HEK293 (cell line): ENCODE results near the gene UBE2F.

Experiments
- CTCF ChIA-PET: fragments of 350-600 bp; formaldehyde crosslinking; extraction: SDS; loops from one replicate; lab custom pipeline; 2021; ENCODE audit warnings: antibody characterized with exemption; lab: Yijun Ruan, JAX
- POLR2A ChIA-PET: fragments of 300-600 bp; formaldehyde crosslinking; extraction: SDS; loops from one replicate; lab custom pipeline; 2020; ENCODE audit warnings: antibody characterized with exemption, inconsistent platforms; lab: Yijun Ruan, JAX
- H3K27ac ChIP-seq: fragments of 200-500 bp; sonication (Bioruptor generic); 2 replicates; pipeline ENCODE4 v1.5.1; 2014; ENCODE audit warnings: low read depth, low read length, control low read depth, inconsistent platforms; ENCODE audit errors: extremely low read depth
- H3K36me3 ChIP-seq, 2 experiments: fragments of 200-500 bp in 1 of 2; sonication (Bioruptor generic) in 1 of 2; 1 replicate in 1 of 2; 2 replicates in 1 of 2; pipeline ENCODE4 v1.5.1; 2014 to 2017; ENCODE audit warnings: inconsistent platforms in 2 of 2, low read length in 2 of 2; ENCODE audit not compliant: control insufficient read depth in 2 of 2, insufficient read depth in 1 of 2
- H3K4me1 ChIP-seq: fragments of 200-500 bp; sonication (Bioruptor generic); 2 replicates; pipeline ENCODE4 v1.5.1; 2014; ENCODE audit warnings: mild to moderate bottlenecking, low read length, inconsistent platforms; ENCODE audit not compliant: control insufficient read depth, insufficient read depth
- H3K4me3 ChIP-seq: 2 replicates; pipeline ENCODE4 v1.5.1; 2011; ENCODE audit warnings: low read depth, mild to moderate bottlenecking, control low read depth, low read length, moderate library complexity
- H3K9me3 ChIP-seq: fragments of 200-500 bp; sonication (Bioruptor generic); 2 replicates; pipeline ENCODE4 v1.5.1; 2014; ENCODE audit warnings: low read depth, low read length, inconsistent platforms; ENCODE audit not compliant: control insufficient read depth, insufficient read depth
- ELK4 ChIP-seq: IDR thresholded peaks from 2 replicates; pipeline ENCODE4 v1.6.1; 2011; ENCODE audit warnings: mild to moderate bottlenecking, low read depth, low read length, borderline replicate concordance
- KLF10 ChIP-seq: fragments of 450-650 bp; IDR thresholded peaks from 2 replicates; pipeline ENCODE4 v1.5.1; 2018; ENCODE audit warnings: missing biosample characterization, mild to moderate bottlenecking, missing genetic modification characterization
- KLF9 ChIP-seq: fragments of 450-650 bp; formaldehyde crosslinking; IDR thresholded peaks from 2 replicates; pipeline ENCODE4 v1.5.1; 2016; ENCODE audit warnings: missing biosample characterization, missing genetic modification characterization, low read depth
- ZNF114 ChIP-seq: fragments of 450-650 bp; formaldehyde crosslinking; IDR thresholded peaks from 2 replicates; pipeline ENCODE4 v1.5.0; 2017; ENCODE audit warnings: missing biosample characterization, missing genetic modification characterization
- ZNF221 ChIP-seq: fragments of 450-650 bp; formaldehyde crosslinking; IDR thresholded peaks from 2 replicates; pipeline ENCODE4 v1.5.1; 2017; ENCODE audit warnings: missing biosample characterization, missing genetic modification characterization, borderline replicate concordance
- ZNF23 ChIP-seq: fragments of 450-650 bp; formaldehyde crosslinking; IDR thresholded peaks from 2 replicates; pipeline ENCODE4 v1.5.1; 2016; ENCODE audit warnings: missing biosample characterization, missing genetic modification characterization, borderline replicate concordance
- ZNF26 ChIP-seq: fragments of 450-650 bp; formaldehyde crosslinking; IDR thresholded peaks from 2 replicates; pipeline ENCODE4 v1.5.1; 2016; ENCODE audit warnings: missing biosample characterization, missing genetic modification characterization
- ZNF518A ChIP-seq: fragments of 450-650 bp; formaldehyde crosslinking; conservative IDR thresholded peaks from 2 replicates; pipeline ENCODE4 v1.5.1; 2016; ENCODE audit warnings: low read depth, missing biosample characterization, missing genetic modification characterization
- ZNF521 ChIP-seq: fragments of 450-650 bp; formaldehyde crosslinking; IDR thresholded peaks from 2 replicates; pipeline ENCODE4 v1.5.1; 2017; ENCODE audit warnings: missing biosample characterization, mild to moderate bottlenecking, missing genetic modification characterization
- ZNF548 ChIP-seq: fragments of 450-650 bp; formaldehyde crosslinking; IDR thresholded peaks from 2 replicates; pipeline ENCODE4 v1.5.1; 2016; ENCODE audit warnings: missing biosample characterization, missing genetic modification characterization
- ZNF660 ChIP-seq: fragments of 450-650 bp; IDR thresholded peaks from 2 replicates; pipeline ENCODE4 v1.5.1; 2018; ENCODE audit warnings: missing biosample characterization, mild to moderate bottlenecking, missing genetic modification characterization
- ZNF701 ChIP-seq: fragments of 450-650 bp; formaldehyde crosslinking; IDR thresholded peaks from 2 replicates; pipeline ENCODE4 v1.5.1; 2016; ENCODE audit warnings: missing biosample characterization, missing genetic modification characterization
- TF ChIP-seq, protein P1 (sequence below): fragments of 450-650 bp; formaldehyde crosslinking; IDR thresholded peaks from 2 replicates; pipeline ENCODE4 v1.5.1; 2016; ENCODE audit warnings: missing biosample characterization, missing genetic modification characterization

The UBE2F gene

DNA sequence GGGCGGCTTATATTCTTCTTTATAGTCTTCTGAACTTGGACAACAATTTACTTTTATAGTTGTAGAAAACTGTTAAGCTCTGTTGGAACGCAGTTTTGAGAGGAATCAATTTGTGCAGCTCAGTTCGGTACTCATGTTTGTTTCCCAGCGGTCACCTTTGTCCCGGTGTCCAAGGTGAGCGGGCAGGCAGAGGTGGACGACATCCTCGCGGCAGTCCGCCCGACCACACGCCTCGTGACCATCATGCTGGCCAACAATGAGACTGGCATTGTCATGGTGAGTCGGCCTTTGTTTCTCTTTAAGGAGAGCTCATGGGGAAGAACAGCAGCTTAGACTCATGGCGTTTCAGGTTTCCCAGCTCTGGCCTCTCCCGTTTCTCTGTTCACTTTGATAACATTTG lies 114.7 kb downstream of the UBE2F start (continued):
- TF ChIP-seq, protein P1, sequence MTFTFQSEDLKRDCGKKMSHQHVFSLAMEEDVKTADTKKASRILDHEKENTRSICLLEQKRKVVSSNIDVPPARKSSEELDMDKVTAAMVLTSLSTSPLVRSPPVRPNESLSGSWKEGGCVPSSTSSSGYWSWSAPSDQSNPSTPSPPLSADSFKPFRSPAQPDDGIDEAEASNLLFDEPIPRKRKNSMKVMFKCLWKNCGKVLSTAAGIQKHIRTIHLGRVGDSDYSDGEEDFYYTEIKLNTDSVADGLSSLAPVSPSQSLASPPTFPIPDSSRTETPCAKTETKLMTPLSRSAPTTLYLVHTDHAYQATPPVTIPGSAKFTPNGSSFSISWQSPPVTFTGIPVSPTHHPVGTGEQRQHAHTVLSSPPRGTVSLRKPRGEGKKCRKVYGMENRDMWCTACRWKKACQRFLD (tag by site-specific recombination) = no peak
- no peak for TF ChIP-seq KLF10 (tag by site-specific recombination)
- TF ChIP-seq ZNF521 = no peak
- TF ChIP-seq ZNF114 (tag by site-specific recombination) = no peak
- TF ChIP-seq ZNF701 = no peak

DNA sequence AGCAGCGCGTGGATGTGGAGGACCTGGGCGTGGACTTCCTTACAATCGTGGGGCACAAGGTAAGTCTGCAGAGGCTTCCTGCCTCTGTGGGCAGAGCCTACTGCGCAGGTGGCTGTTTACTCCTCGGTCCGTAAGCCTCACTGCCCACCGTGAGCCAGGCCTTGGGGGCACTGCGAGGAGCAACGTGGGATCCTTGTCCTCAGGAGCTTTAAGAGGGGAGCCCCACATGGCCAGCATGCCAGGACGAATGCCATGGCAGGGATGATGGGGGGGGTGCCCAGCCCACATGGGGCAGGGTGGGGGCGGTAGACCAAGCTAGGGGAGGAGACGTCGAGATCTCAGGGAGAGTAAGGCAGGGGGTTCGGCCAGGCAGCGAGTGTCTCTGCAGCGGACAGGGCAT lies 115.3 kb downstream of the UBE2F start:
- CTCF ChIA-PET = interaction anchor here (0.7 kb wide), 1 partner anchor 224 kb away, joined by 3 read pairs; no protein-coding TSS in a partner anchor
- POLR2A ChIA-PET = interaction anchor here (0.8 kb wide), 1 partner anchor 22 kb away, joined by 4 read pairs; the partner anchor contains the start of gene SCLY
- Histone ChIP-seq H3K27ac (no peak overlapping the region), H3K9me3 (no peaks in the 10 kb centered on the region), H3K4me1 (no peaks in the 10 kb centered on the region), H3K4me3 (no peak overlapping the region), H3K36me3 (peaks cover 18 to 60% of the 10 kb centered on the region in 2 experiments)
- TF ChIP-seq ZNF26 (tag by site-specific recombination) (no peak), ZNF518A (no peak), ZNF23 (no peak), ZNF221 (no peak), ZNF660 (no peak)

GRCh38 chr2:238082827-238083226 lies 116.0 kb downstream of the UBE2F start:
- Histone ChIP-seq H3K36me3 (peaks cover 16 to 60% of the 10 kb centered on the region in 2 experiments), H3K4me3 (no peak overlapping the region), H3K9me3 (no peaks in the 10 kb centered on the region), H3K27ac (no peak overlapping the region), H3K4me1 (no peaks in the 10 kb centered on the region)
- ChIA-PET POLR2A (no interaction called here), CTCF (no interaction called here)
- TF ChIP-seq KLF9 (tag by site-specific recombination) = no peak
- TF ChIP-seq ZNF548 (tag by site-specific recombination) = no peak
- TF ChIP-seq ELK4 = no peak
